Sigmoid colon (tissue), 4 donors: ENCODE results near the gene CYSLTR2.

Experiments used
- CTCF ChIP-seq, 4 experiments: fragments of 450-650 bp in 3 of 4; fragments of 200-600 bp in 1 of 4; IDR thresholded peaks; one replicate each; pipeline ENCODE4 v1.5.1; 2016 to 2019; ENCODE audit warnings: antibody characterized with exemption in 4 of 4, mild to moderate bottlenecking in 3 of 4, moderate library complexity in 2 of 4
- POLR2A ChIP-seq, 2 donors: fragments of 450-650 bp; IDR thresholded peaks; one replicate each; pipeline ENCODE4 v1.6.1; 2016; ENCODE audit warnings: antibody characterized with exemption in 2 of 2, mild to moderate bottlenecking in 2 of 2, moderate library complexity in 2 of 2
- POLR2AphosphoS5 ChIP-seq, 4 donors: sonication (generic); formaldehyde crosslinking; IDR thresholded peaks; one replicate each; pipeline ENCODE4 v1.6.1; 2017; ENCODE audit warnings: antibody characterized with exemption in 4 of 4

GRCh38 chr13:48615049-48615448 lies 38.7 kb upstream of the CYSLTR2 start:
- TF ChIP-seq CTCF (IDR thresholded peaks at IDR 0.05) (no peak), POLR2AphosphoS5 (IDR thresholded peaks at IDR 0.05) (no peak), POLR2A (IDR thresholded peaks at IDR 0.05) (no peak)
